Activated CD8-positive, alpha-beta T cell treated with anti-CD3 and anti-CD28 coated beads for 36 hours (primary cell): ENCODE data around the gene JADE2. TPM values are rescaled to one million over a fixed set of nuclear protein-coding genes. Genes with fewer than 3 reads are reported as not detected.

ENCODE experiments used
- ATAC-seq: fragments of 200-7000 bp; cut with Tn5 transposase; one replicate; pipeline ENCODE4 v1.10.0; 2021; ENCODE audit warnings: mild to moderate bottlenecking, moderate library complexity
- CTCF ChIA-PET: fragments of 350-600 bp; sonication (Branson Sonifier 250); formaldehyde crosslinking; loops from one replicate; lab custom pipeline; 2021; ENCODE audit warnings: antibody characterized with exemption; lab: Charles Lee
- POLR2A ChIA-PET: fragments of 350-600 bp; sonication (Branson Sonifier 250); formaldehyde crosslinking; loops from one replicate; lab custom pipeline; 2021; ENCODE audit warnings: antibody characterized with exemption; lab: Charles Lee
- DNase-seq: peaks from one replicate; pipeline ENCODE4 v3.0.0-alpha.2; 2020
- H3K27ac Mint-ChIP-seq: one replicate; pipeline ENCODE4 v1.8.0; 2021; ENCODE audit warnings: mild to moderate bottlenecking, mixed read lengths
- H3K27me3 Mint-ChIP-seq: one replicate; pipeline ENCODE4 v1.8.0; 2021; ENCODE audit warnings: mixed read lengths
- H3K36me3 Mint-ChIP-seq: one replicate; pipeline ENCODE4 v1.8.0; 2021; ENCODE audit warnings: low read depth, mixed read lengths
- H3K4me1 Mint-ChIP-seq: one replicate; pipeline ENCODE4 v1.8.0; 2021; ENCODE audit warnings: low read depth, mixed read lengths
- H3K4me3 Mint-ChIP-seq: one replicate; pipeline ENCODE4 v1.8.0; 2021; ENCODE audit warnings: mild to moderate bottlenecking, moderate library complexity, mixed read lengths
- H3K9me3 Mint-ChIP-seq: one replicate; pipeline ENCODE4 v1.8.0; 2021; ENCODE audit warnings: mixed read lengths
- intact Hi-C: fragments of 100-400 bp; cut with micrococcal nuclease; formaldehyde crosslinking; loops from one replicate; pipeline ENCODE4 v1.10.0; 2022
- total RNA-seq, 2 experiments: library from RNA; stranded (reverse); gene quantifications; one replicate each; pipeline ENCODE4 v1.2.3, GENCODE V29; 2021
- TF ChIP-seq, protein P1 (sequence below): fragments of 200-600 bp; IDR thresholded peaks from one replicate; pipeline ENCODE4 v1.8.0; 2022; ENCODE audit warnings: antibody characterized with exemption, mild to moderate bottlenecking

JADE2 gene
- total RNA-seq, 2 experiments from 2014 or later, result 58.7 to 61.2 TPM

- H3K4me1 Mint-ChIP-seq, result peaks cover 9% of the 10 kb centered on the region
- H3K27me3 Mint-ChIP-seq, result no peaks in the 10 kb centered on the region
- H3K9me3 Mint-ChIP-seq, result no peaks in the 10 kb centered on the region
- H3K27ac Mint-ChIP-seq, result peak overlapping the region; percentile 43
- TF ChIP-seq, protein P1, sequence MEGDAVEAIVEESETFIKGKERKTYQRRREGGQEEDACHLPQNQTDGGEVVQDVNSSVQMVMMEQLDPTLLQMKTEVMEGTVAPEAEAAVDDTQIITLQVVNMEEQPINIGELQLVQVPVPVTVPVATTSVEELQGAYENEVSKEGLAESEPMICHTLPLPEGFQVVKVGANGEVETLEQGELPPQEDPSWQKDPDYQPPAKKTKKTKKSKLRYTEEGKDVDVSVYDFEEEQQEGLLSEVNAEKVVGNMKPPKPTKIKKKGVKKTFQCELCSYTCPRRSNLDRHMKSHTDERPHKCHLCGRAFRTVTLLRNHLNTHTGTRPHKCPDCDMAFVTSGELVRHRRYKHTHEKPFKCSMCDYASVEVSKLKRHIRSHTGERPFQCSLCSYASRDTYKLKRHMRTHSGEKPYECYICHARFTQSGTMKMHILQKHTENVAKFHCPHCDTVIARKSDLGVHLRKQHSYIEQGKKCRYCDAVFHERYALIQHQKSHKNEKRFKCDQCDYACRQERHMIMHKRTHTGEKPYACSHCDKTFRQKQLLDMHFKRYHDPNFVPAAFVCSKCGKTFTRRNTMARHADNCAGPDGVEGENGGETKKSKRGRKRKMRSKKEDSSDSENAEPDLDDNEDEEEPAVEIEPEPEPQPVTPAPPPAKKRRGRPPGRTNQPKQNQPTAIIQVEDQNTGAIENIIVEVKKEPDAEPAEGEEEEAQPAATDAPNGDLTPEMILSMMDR, result peak; percentile 97
- H3K4me3 Mint-ChIP-seq, result no peak overlapping the region
- H3K36me3 Mint-ChIP-seq, result no peaks in the 10 kb centered on the region
- peak; percentile 93 for DNase-seq
- POLR2A ChIA-PET, result interaction anchor here (0.6 to 1.6 kb wide), 5 partner anchors 9 to 295 kb away, joined by 3 to 5 read pairs (median 4); partner anchors contain the start of gene SEC24A
- intact Hi-C loops, result loop anchor here (2.0 to 10.0 kb wide), 3 partner anchors 192 to 402 kb away; no protein-coding TSS in a partner anchor
- CTCF ChIA-PET, result interaction anchor here (0.6 to 6.1 kb wide), 119 partner anchors 9 to 594 kb away, joined by 3 to 90 read pairs (median 5); partner anchors contain the start of genes CAMLG, CDKN2AIPNL, DDX46 and PCBD2
- peak; percentile 92 for ATAC-seq
Observed at GRCh38 chr5:134586866-134587524, 61.5 kb downstream of the JADE2 start.

DNA sequence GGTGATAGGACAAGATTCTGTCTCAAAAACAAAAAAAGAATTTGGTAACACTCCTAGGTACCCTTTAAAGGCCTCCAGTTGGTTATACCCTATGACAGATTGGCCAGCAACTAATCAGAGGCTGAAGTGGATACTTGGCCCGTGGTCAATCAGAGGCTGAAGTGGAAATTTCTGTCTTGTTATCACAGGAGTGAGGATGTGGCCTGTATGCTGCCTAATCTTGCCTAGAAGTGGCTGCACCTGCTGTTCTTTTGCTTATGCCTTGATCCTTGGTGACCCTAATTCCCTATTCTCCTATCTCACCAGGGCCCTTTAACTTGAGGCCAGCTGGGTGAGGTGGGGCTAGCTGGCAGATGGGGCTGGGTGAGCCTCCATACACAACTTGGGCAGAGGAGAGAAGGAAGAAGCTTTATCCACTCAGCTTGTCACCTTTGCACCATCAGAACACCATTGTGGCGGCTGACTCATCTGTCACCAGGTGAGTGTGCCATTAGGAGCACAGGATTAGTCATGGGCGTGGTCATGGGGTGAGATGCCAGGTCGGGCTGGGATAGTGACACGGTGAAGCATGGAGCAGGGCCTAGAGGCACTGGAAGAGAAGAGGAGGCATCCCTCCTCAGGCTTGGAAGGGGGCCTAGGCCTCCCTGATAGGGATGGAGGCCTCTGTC lies 65.7 kb downstream of the JADE2 start:
- intact Hi-C loops, result no loop called here
- ATAC-seq (peak; percentile 40), DNase-seq (peak; percentile 77)
- ChIA-PET CTCF (interaction anchor here (0.6 to 1.3 kb wide), 3 partner anchors 11 to 289 kb away, joined by 3 to 4 read pairs (median 3); no protein-coding TSS in a partner anchor), POLR2A (interaction anchor here (1.1 to 1.4 kb wide), 3 partner anchors 11 to 414 kb away, joined by 3 to 4 read pairs (median 4); no protein-coding TSS in a partner anchor)
- no peak overlapping the region for H3K4me3 Mint-ChIP-seq
- TF ChIP-seq, protein P1, result no peak
- H3K27me3 Mint-ChIP-seq, result no peaks in the 10 kb centered on the region
- H3K27ac Mint-ChIP-seq, result no peak overlapping the region
- no peaks in the 10 kb centered on the region for H3K36me3 Mint-ChIP-seq
- H3K4me1 Mint-ChIP-seq, result peaks cover 14% of the 10 kb centered on the region
- no peaks in the 10 kb centered on the region for H3K9me3 Mint-ChIP-seq

- intact Hi-C loops, result no loop called here
- no peak for DNase-seq
- H3K4me1 Mint-ChIP-seq, result peaks cover 8% of the 10 kb centered on the region
- CTCF ChIA-PET, result interaction anchor here (1.0 to 1.3 kb wide), 2 partner anchors 10 to 12 kb away, joined by 3 to 4 read pairs; no protein-coding TSS in a partner anchor
- no peak overlapping the region for H3K4me3 Mint-ChIP-seq
- H3K36me3 Mint-ChIP-seq, result no peaks in the 10 kb centered on the region
- H3K9me3 Mint-ChIP-seq, result no peaks in the 10 kb centered on the region
- H3K27ac Mint-ChIP-seq, result no peak overlapping the region
- H3K27me3 Mint-ChIP-seq, result no peaks in the 10 kb centered on the region
- TF ChIP-seq, protein P1, result no peak
- POLR2A ChIA-PET, result interaction anchor here (1.0 to 1.1 kb wide), 2 partner anchors 10 to 300 kb away, joined by 3 to 4 read pairs; no protein-coding TSS in a partner anchor
- ATAC-seq, result no peak
Observed at GRCh38 chr5:134592141-134592746, 66.8 kb downstream of the JADE2 start.

GRCh38 chr5:134594336-134594735 lies 68.9 kb downstream of the JADE2 start:
- Mint-ChIP-seq H3K4me3 (no peak overlapping the region), H3K4me1 (peaks cover 8% of the 10 kb centered on the region), H3K27me3 (no peaks in the 10 kb centered on the region), H3K9me3 (no peaks in the 10 kb centered on the region), H3K27ac (no peak overlapping the region), H3K36me3 (no peaks in the 10 kb centered on the region)
- CTCF ChIA-PET, result no interaction called here
- DNase-seq, result no peak
- intact Hi-C loops, result no loop called here
- POLR2A ChIA-PET, result interaction anchor here (1.0 kb wide), 1 partner anchor 38 kb away, joined by 3 read pairs; the partner anchor contains the start of gene SAR1B
- no peak for ATAC-seq
- TF ChIP-seq, protein P1, result no peak
